ENCODE data around the gene ASCL1. TPM values are rescaled to one million over a fixed set of nuclear protein-coding genes. Genes with fewer than 3 reads are reported as not detected.

ASCL1 gene
- total and polyA plus RNA-seq, 2 of the 13 experiments (the other 11 are each of a cell fraction or from before 2014, with no cell fraction given) = not detected

- ChIA-PET POLR2A (no interaction called here), CTCF (ENCODE audit: low intra/inter-chr PET ratio, low total read pairs) (no interaction called here)
- no peaks in the 10 kb centered on the region for H4K20me1 ChIP-seq (ENCODE audit: insufficient read depth, low read length)
- H3K27me3 ChIP-seq (ENCODE audit: control insufficient read depth in 1 of 2, insufficient read depth in 2 of 2, low read length in 2 of 2) = peaks cover 1 to 57% of the 10 kb centered on the region in 2 experiments; a peak in 4 of 5 replicates
- FAIRE-seq (no peak), ATAC-seq (no peak), DNase-seq (ENCODE audit: low spot score) (no peak)
- H3K4me1 ChIP-seq (ENCODE audit: insufficient read depth, low read length) = no peaks in the 10 kb centered on the region
- H3K27ac ChIP-seq (ENCODE audit: extremely low read length, insufficient read depth, low read length) = no peak overlapping the region
- no peak overlapping the region for H3K4me3 ChIP-seq (replicated peaks in 1 of 3; ENCODE audit: insufficient read depth in 1 of 3, low read depth in 2 of 3, low read length in 3 of 3)
- intact Hi-C loops (cut with micrococcal nuclease; ENCODE audit: unreplicated experiment) = no loop called here
- 45% methylated on average over 7 of the region's 12 CpGs for WGBS (ENCODE audit: low lambda C conversion rate)
- H3K9ac ChIP-seq (ENCODE audit: insufficient read depth, low read depth, low read length) = no peak overlapping the region
- H3K36me3 ChIP-seq (replicated peaks in 1 of 2; ENCODE audit: control insufficient read depth in 1 of 2, insufficient read depth in 2 of 2, low read length in 2 of 2) = no peaks in the 10 kb centered on the region
- no peaks in the 10 kb centered on the region for H3K79me2 ChIP-seq (ENCODE audit: insufficient read depth, low read length)
- no peak overlapping the region for H3K4me2 ChIP-seq (ENCODE audit: low read depth, low read length)
- no TSS peak for BruUV-seq (replicated peaks)
- no peaks in the 10 kb centered on the region for H3K9me3 ChIP-seq (ENCODE audit: low read length)
- TF ChIP-seq ZNF276 (CRISPR knock-in tag; IDR thresholded peaks at IDR 0.05; ENCODE audit: low read depth) (no peak), PHF8 (CRISPR knock-in tag; IDR thresholded peaks at IDR 0.05) (no peak), ZNF205 (CRISPR knock-in tag; IDR thresholded peaks at IDR 0.05) (no peak), ZBTB20 (CRISPR knock-in tag; IDR thresholded peaks at IDR 0.05; ENCODE audit: borderline replicate concordance, low read depth) (no peak), ZNF343 (CRISPR knock-in tag; IDR thresholded peaks at IDR 0.05) (no peak), HIC2 (CRISPR knock-in tag; IDR thresholded peaks at IDR 0.05; ENCODE audit: low read depth) (no peak), ZNF619 (CRISPR knock-in tag; IDR thresholded peaks at IDR 0.05) (no peak), ZNF564 (CRISPR knock-in tag; IDR thresholded peaks at IDR 0.05) (no peak), ZFY (CRISPR knock-in tag; IDR thresholded peaks at IDR 0.05) (no peak), U2AF1 (optimal IDR thresholded peaks at IDR 0.05; ENCODE audit: low read depth, low read length) (no peak), ZNF761 (CRISPR knock-in tag; conservative IDR thresholded peaks at IDR 0.05) (no peak), RFXANK (CRISPR knock-in tag; IDR thresholded peaks at IDR 0.05) (no peak), FOXK2 (IDR thresholded peaks at IDR 0.05) (no peak), LBX2 (CRISPR knock-in tag; IDR thresholded peaks at IDR 0.05; ENCODE audit: borderline replicate concordance) (no peak), ZNF724P (CRISPR knock-in tag; IDR thresholded peaks at IDR 0.05; ENCODE audit: borderline replicate concordance) (no peak), ZNF20 (CRISPR knock-in tag; IDR thresholded peaks at IDR 0.05) (no peak), PBX3 (CRISPR knock-in tag; IDR thresholded peaks at IDR 0.05; ENCODE audit: borderline replicate concordance) (no peak), ZNF780A (CRISPR knock-in tag; IDR thresholded peaks at IDR 0.05) (no peak), ZNF883 (CRISPR knock-in tag; IDR thresholded peaks at IDR 0.05; ENCODE audit: not compliant biosample characterization) (no peak), ZNF672 (CRISPR knock-in tag; IDR thresholded peaks at IDR 0.05) (no peak)
- in situ Hi-C loops (cut with HindIII; ENCODE audit: extremely low pct_ligation_motif_present, low pct_unique_long_range_greater_than_20kb) = no loop called here
- no peak overlapping the region for H2AFZ ChIP-seq (ENCODE audit: low read length)
Measured at GRCh38 chr12:102966200-102966863, 8.9 kb downstream of the ASCL1 start.

Data from HepG2 (cell line).